Heart left ventricle (tissue), 16 donors: ENCODE measurements around the gene METTL9. TPM values are rescaled to one million over a fixed set of nuclear protein-coding genes. Genes with fewer than 3 reads are reported as not detected.
A peak's percentile ranks its signal among the peaks of the same experiment; 100 is the strongest.

ENCODE experiments used
- ATAC-seq, 4 donors: fragments of 200-7000 bp; cut with Tn5 transposase; one replicate each; pipeline ENCODE4 v1.9.1; 2020 to 2022; ENCODE audit warnings: moderate library complexity in 4 of 4, mild to moderate bottlenecking in 3 of 4, moderate number of reproducible peaks in 1 of 4
- DNase-seq, 5 donors: peaks; one replicate each; pipeline ENCODE4 v3.0.0-alpha.2; 2020
- H3K27ac ChIP-seq, 12 donors: fragments of 200-600 bp; sonication (generic) in 4 of 12; one replicate each; pipeline versions ENCODE4 v1.5.0 to v1.8.0; 2016 to 2022; ENCODE audit warnings: mild to moderate bottlenecking in 2 of 12
- H3K27me3 ChIP-seq, 9 donors: fragments of 200-600 bp; sonication (generic) in 2 of 9; one replicate each; pipeline versions ENCODE4 v1.5.1 to v1.8.0; 2016 to 2022; ENCODE audit warnings: mild to moderate bottlenecking in 3 of 9
- H3K36me3 ChIP-seq, 9 donors: fragments of 200-600 bp; sonication (generic) in 2 of 9; one replicate each; pipeline versions ENCODE4 v1.5.0 to v1.8.0; 2018 to 2022; ENCODE audit warnings: mild to moderate bottlenecking in 2 of 9
- H3K4me1 ChIP-seq, 12 donors: fragments of 200-600 bp; sonication (generic) in 4 of 12; one replicate each; pipeline versions ENCODE4 v1.5.0 to v1.8.0; 2016 to 2022; ENCODE audit warnings: mild to moderate bottlenecking in 3 of 12
- H3K4me3 ChIP-seq, 12 donors: fragments of 200-600 bp; sonication (generic) in 4 of 12; one replicate each; pipeline versions ENCODE4 v1.5.0 to v1.8.0; 2017 to 2022; ENCODE audit warnings: mild to moderate bottlenecking in 9 of 12, moderate library complexity in 4 of 12
- H3K9me3 ChIP-seq, 12 donors: fragments of 200-600 bp; sonication (generic) in 4 of 12; one replicate each; pipeline versions ENCODE4 v1.5.0 to v1.8.0; 2016 to 2022; ENCODE audit warnings: mild to moderate bottlenecking in 1 of 12
- CTCF ChIP-seq, 12 donors: fragments of 200-600 bp; sonication (generic) in 4 of 12; IDR thresholded peaks; one replicate each; pipeline versions ENCODE4 v1.5.0 to v1.8.0; 2018 to 2022; ENCODE audit warnings: antibody characterized with exemption in 12 of 12, mild to moderate bottlenecking in 5 of 12
- POLR2A ChIP-seq, 2 donors: fragments of 450-650 bp; IDR thresholded peaks; one replicate each; pipeline ENCODE4 v1.6.1; 2017; ENCODE audit warnings: antibody characterized with exemption in 2 of 2, mild to moderate bottlenecking in 2 of 2, moderate library complexity in 2 of 2
- whole genome bisulfite sequencing, 4 donors: extraction: QIAGEN DNeasy Blood & Tissue Kit in 2 of 4; methylation state at CpG; one replicate each; pipeline versions ENCODE4 v1.1.5 to v1.1.7; 2013 to 2018; 5-methylcytosine and 5-hydroxymethylcytosine counted together
- intact Hi-C, 10 donors: fragments of 100-400 bp; cut with DNase I; formaldehyde crosslinking; loops; one replicate each; pipeline versions ENCODE4 v1.11.1 to v1.14.2; 2022
- polyA plus RNA-seq, 2 donors: library from polyadenylated mRNA; stranded (reverse); fragments of 200-250 nt; gene quantifications; one replicate each; pipeline ENCODE4 v1.2.3, GENCODE V29; 2013
- total RNA-seq, 9 donors: library from RNA; depleted of rRNA in 2 of 9; stranded (reverse); fragments of >200 nt in 2 of 9; fragmentation: NEBNext Ultra II Directional in 3 of 9; extraction: Animal tissue kit (Norgen Biotek cat#: 25700) in 3 of 9; gene quantifications; one replicate each; pipeline versions ENCODE4 v1.1.0 to v1.2.4, GENCODE V29; 2016 to 2023
- donor health status: ischemic (EF 13 %, LVEDD 7.1; RV severe dilation, severe dysfunction).
- donor health status: healthy with polysubstance abuse.
- donor health status: DM: no; HTN: yes; CAD: no.
- donor health status: DM: no; HTN: no; CAD: no.
- donor health status: ischemic (EF 25% LVEDD 6.9; RV normal size, moderate dysfunction).
- donor health status: ischemic (EF 25% LVEDD 5.7; RV mildly dilated, moderate dysfunction).
- donor health status: healthy.
- donor health status: DM: yes; HTN: yes; CAD: no.
- donor health status: ischemic (EF 35%, LVEDD 5.7; RV mildly dilated, moderate dysfunction).
- donor health status: nonischemic (EF 11% LVEDD 7.7; RV severe dilation, severe dysfunction).
- donor health status: DM: yes; HTN: yes; CAD: no.
- donor health status: PGD.
- donor health status: ischemic (EF 29% LVEDD 5.4; RV normal size, mild dysfunction).
- donor health status: nonischemic (EF 23%, LVEDD 6.1; RV moderate dilation, normal function).

METTL9 gene
- total and polyA plus RNA-seq, 11 donors: 12.2 to 70.6 (median 55.0) TPM

GRCh38 chr16:21698169-21699032 lies 99.0 kb downstream of the METTL9 start:
- H3K4me1 ChIP-seq: peaks cover 0 to 8% (median 0%) of the 10 kb centered on the region in 12 donors
- intact Hi-C loops: no loop called here
- WGBS, 4 donors: 79 to 87% (median 83%) methylated on average over 9 of the region's 9 CpGs

DNA sequence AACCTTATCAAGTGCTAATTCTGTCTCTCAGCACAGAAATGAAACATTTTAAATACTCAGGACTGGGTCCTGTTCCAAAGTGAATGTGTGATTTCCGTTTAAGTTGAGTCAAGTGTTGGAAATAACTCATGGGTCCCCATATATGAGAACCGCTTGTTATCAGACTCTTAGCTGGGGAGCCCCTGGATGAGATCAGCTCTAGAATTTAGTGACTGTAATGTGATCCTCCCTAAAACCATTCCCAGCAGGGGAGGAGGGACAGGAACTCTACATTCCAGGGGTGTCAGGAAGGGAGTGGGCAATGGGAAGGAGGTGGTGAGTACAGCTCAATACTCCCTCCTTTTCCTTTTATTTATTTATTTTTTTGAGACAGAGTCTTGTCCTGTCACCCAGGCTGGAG lies 101.9 kb downstream of the METTL9 start:
- TF ChIP-seq POLR2A (IDR thresholded peaks at IDR 0.05) (no peak), CTCF (IDR thresholded peaks at IDR 0.05) (no peak)
- 20 to 34% (median 25%) methylated on average over 2 of the region's 2 CpGs for WGBS, 4 donors
- intact Hi-C loops: loop anchor here in 2 of 10 donors (10.0 kb wide), 2 partner anchors 46 to 116 kb away; partner anchors contain the start of gene IGSF6 (in 1 of the 2)
- H3K36me3 ChIP-seq: no peaks in the 10 kb centered on the region
- DNase-seq: no peak
- no peak overlapping the region for H3K27ac ChIP-seq
- H3K4me1 ChIP-seq: peaks cover 0 to 8% (median 0%) of the 10 kb centered on the region in 12 donors
- H3K9me3 ChIP-seq: no peaks in the 10 kb centered on the region
- H3K27me3 ChIP-seq: no peaks in the 10 kb centered on the region
- H3K4me3 ChIP-seq: no peak overlapping the region
- ATAC-seq: peak in 1 of 4 donors; percentile 16

More at GRCh38 chr16:21698169-21699032, 99.0 kb downstream of the METTL9 start:
- Histone ChIP-seq H3K36me3 (no peaks in the 10 kb centered on the region), H3K4me3 (no peak overlapping the region), H3K27me3 (no peaks in the 10 kb centered on the region), H3K9me3 (no peaks in the 10 kb centered on the region), H3K27ac (no peak overlapping the region)
- TF ChIP-seq CTCF (IDR thresholded peaks at IDR 0.05): no peak
- DNase-seq: no peak
- no peak for ATAC-seq

GRCh38 chr16:21702276-21702675 lies 102.9 kb downstream of the METTL9 start:
- H3K27ac ChIP-seq: no peak overlapping the region
- WGBS, 4 donors: 68 to 81% (median 78%) methylated on average over 3 of the region's 3 CpGs
- H3K36me3 ChIP-seq: no peaks in the 10 kb centered on the region
- no peak for TF ChIP-seq POLR2A (IDR thresholded peaks at IDR 0.05)
- TF ChIP-seq CTCF (IDR thresholded peaks at IDR 0.05): no peak
- no peak overlapping the region for H3K4me3 ChIP-seq
- H3K4me1 ChIP-seq: peaks cover 0 to 8% (median 0%) of the 10 kb centered on the region in 12 donors
- ATAC-seq (no peak), DNase-seq (no peak)
- no peaks in the 10 kb centered on the region for H3K27me3 ChIP-seq
- intact Hi-C loops: loop anchor here in 2 of 10 donors (10.0 kb wide), 2 partner anchors 47 to 117 kb away; partner anchors contain the start of gene IGSF6 (in 1 of the 2)
- no peaks in the 10 kb centered on the region for H3K9me3 ChIP-seq

DNA sequence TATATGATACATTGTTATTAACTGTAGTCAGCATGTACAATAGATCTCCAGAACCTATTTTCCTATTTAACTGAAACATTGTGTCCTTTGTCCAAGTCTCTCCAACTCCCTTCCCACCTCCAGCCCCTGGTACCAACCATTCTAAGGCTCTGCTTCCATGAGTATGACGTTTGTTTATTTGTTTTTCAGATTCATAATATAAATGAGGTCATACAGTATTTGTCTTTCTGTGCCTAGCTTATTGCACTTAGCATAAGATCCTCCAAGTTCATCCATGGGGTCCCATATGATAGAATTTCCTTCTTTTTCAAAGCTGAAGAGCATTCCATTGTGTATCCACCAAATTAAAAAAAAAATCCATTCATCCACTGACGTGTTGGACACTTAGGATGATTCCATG lies 103.8 kb downstream of the METTL9 start:
- Histone ChIP-seq H3K4me1 (peaks cover 0 to 4% (median 0%) of the 10 kb centered on the region in 12 donors), H3K27me3 (peaks cover 0 to under 1% (median 0%) of the 10 kb centered on the region in 9 donors), H3K36me3 (no peaks in the 10 kb centered on the region), H3K27ac (no peak overlapping the region), H3K9me3 (no peaks in the 10 kb centered on the region), H3K4me3 (no peak overlapping the region)
- DNase-seq (no peak), ATAC-seq (no peak)
- TF ChIP-seq CTCF (IDR thresholded peaks at IDR 0.05): no peak
- TF ChIP-seq POLR2A (IDR thresholded peaks at IDR 0.05): no peak
- WGBS, 4 donors: 47 to 57% (median 53%) methylated on average over 2 of the region's 2 CpGs
- intact Hi-C loops: loop anchor here in 2 of 10 donors (10.0 kb wide), 2 partner anchors 48 to 118 kb away; partner anchors contain the start of gene IGSF6 (in 1 of the 2)
